Suprapubic skin (tissue), 4 donors: ENCODE measurements around the gene C6orf52.

ENCODE experiments used
- EP300 ChIP-seq: sonication (generic); formaldehyde crosslinking; IDR thresholded peaks from one replicate; pipeline ENCODE4 v1.6.1; 2017; ENCODE audit warnings: antibody characterized with exemption
- POLR2A ChIP-seq, 2 donors: fragments of 450-650 bp; IDR thresholded peaks; one replicate each; pipeline ENCODE4 v1.6.1; 2017; ENCODE audit warnings: antibody characterized with exemption in 2 of 2, mild to moderate bottlenecking in 2 of 2, moderate library complexity in 2 of 2
- POLR2AphosphoS5 ChIP-seq, 3 donors: sonication (generic); formaldehyde crosslinking; IDR thresholded peaks; one replicate each; pipeline ENCODE4 v1.6.1; 2017; ENCODE audit warnings: antibody characterized with exemption in 3 of 3

- no peak for TF ChIP-seq EP300
- TF ChIP-seq POLR2A (IDR thresholded peaks at IDR 0.05), result no peak
- no peak for TF ChIP-seq POLR2AphosphoS5 (IDR thresholded peaks at IDR 0.05)
Observed at GRCh38 chr6:10725044-10725443, 30.6 kb upstream of the C6orf52 start.
